Measurements from ENCODE around the gene PPP1R11.

Gene PPP1R11

DNA sequence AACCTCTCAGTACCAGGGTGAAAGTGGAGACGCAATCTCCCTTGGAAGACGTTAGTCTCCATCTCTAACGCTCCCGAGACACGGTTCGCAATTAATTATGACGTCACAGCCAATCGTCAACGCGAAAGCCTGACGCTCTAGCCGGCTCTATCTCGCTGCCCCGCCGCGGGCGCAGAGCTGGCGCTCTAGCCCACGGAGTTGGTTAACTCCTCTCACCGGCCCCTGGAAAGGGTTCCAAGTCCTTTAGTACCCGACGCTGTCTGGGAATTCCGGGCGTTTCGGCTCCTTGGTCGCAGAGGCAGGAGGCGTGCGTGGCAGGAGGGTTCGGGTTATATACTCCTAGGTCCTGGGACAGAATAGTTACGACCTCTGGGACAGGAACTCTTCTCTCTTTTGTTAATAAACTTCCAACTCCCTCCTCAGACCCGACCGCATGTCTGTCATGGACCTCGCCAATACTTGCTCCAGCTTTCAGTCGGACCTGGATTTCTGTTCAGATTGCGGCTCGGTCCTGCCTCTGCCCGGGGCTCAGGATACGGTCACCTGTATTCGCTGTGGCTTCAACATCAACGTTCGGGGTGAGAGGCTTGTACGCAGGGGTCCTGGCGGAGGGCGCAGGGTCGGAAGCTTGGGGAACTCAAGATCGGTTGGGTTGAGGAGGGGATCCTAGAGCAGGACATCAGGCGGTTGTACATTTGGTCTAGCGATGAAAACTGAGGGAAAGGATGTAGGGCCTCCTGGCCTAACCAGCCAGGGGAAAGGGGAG lies 5.7 kb upstream of the PPP1R11 start, which contains the start of gene POLR1H:
POLR1H (plus strand) TSS at position 174 of the 766 bp plus-strand sequence; CDS start at position 434, 260 bp downstream.
- in situ Hi-C loops (cut with MboI; ENCODE audit: low sequenced_read_pairs), result no loop called here

DNA sequence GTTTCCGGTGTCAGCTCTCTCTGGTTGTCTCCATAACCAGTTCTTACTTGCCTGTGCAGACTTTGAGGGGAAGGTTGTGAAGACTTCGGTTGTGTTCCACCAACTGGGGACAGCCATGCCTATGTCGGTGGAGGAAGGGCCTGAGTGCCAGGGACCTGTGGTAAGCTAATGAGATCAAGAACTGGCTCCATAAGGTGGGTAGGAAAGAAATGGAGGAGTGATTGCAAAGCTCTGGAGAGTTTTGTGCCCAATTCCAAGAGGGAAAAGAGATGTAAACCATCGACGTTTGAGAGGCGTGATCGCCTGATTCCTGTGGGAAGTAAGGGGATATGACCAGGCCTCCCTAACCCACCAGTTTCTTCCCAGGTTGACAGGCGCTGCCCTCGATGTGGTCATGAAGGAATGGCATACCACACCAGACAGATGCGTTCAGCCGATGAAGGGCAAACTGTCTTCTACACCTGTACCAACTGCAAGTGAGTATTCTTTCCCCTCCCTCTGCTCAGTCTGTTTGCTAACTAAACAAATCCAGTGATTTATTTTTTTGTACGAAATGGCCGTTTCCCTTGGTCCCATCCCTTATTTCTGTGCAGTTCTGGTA lies 5.0 kb upstream of the PPP1R11 start:
- in situ Hi-C loops (cut with MboI; ENCODE audit: low sequenced_read_pairs), result no loop called here

DNA sequence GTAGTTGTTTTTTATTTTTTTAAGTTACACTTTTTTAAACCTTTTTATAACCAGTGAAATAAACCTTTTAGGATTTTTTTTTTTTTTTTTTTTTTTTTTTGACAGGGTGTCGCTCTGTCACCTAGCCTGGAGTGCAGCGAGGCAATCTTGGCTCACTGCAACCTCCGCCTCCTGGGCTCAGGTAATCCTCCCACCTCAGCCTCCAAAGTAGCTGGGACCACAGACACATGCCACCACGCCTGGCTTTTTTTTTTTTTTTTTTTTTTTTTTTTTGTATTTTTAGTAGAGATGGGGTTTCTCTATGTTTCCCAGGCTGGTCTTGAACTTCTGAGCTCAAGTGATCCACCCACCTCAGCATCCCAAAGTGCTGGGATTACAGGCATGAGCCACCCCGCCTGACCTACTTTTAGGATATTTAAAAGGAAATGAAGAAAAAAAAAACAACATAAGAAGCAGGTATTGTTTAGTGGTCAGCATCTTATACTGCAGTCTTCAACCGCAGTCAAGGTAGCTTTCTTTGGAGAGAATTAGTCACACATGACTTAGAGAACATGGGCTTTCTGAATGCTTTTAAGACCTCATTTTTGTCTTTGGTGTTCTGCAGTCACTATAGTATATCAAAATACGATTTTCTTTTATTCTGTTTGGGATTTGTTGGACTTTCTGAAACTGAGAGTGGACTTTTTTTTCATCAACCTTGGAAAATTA lies 4.4 kb upstream of the PPP1R11 start:
- in situ Hi-C loops (cut with MboI; ENCODE audit: low sequenced_read_pairs), result no loop called here

DNA sequence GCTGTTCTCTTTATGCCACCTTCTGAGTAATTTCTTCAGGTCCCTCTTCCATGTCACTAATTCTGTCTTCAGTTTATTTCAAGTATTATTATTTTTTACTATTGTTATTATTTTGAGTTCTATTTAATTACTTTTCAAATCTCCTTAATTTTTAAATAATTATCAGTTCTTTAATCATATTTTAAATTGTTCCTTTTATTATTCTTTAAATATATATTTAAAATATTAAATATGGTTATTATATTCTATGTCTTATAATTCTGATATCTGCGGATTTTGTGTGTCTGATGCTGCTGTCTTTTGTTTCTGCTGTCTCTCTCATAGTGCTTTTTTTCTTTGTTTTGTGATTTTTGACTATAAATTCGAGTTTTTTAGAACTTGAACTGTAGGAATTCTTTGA lies 3.7 kb upstream of the PPP1R11 start:
- in situ Hi-C loops (cut with MboI; ENCODE audit: low sequenced_read_pairs), result no loop called here

DNA sequence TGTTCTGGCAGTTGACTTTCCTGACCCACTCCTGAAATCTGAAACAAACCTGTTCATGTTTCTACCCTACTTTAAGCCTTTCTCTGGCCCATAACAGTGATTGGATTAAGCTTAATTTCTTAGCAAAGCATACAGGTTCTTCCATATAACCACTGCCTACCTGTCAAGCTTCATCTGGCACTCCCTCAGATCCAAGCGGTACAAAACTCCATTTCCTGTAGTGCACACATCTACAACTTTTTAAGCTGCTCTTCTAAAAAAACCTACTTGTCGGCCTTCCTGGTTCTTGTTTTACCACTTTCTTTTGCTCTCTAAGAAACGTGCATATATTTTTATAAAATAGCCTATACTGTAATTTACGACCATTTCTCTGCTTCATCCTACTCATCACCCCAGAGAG lies 916 bp upstream of the PPP1R11 start:
- in situ Hi-C loops (cut with MboI; ENCODE audit: low sequenced_read_pairs), result no loop called here

DNA sequence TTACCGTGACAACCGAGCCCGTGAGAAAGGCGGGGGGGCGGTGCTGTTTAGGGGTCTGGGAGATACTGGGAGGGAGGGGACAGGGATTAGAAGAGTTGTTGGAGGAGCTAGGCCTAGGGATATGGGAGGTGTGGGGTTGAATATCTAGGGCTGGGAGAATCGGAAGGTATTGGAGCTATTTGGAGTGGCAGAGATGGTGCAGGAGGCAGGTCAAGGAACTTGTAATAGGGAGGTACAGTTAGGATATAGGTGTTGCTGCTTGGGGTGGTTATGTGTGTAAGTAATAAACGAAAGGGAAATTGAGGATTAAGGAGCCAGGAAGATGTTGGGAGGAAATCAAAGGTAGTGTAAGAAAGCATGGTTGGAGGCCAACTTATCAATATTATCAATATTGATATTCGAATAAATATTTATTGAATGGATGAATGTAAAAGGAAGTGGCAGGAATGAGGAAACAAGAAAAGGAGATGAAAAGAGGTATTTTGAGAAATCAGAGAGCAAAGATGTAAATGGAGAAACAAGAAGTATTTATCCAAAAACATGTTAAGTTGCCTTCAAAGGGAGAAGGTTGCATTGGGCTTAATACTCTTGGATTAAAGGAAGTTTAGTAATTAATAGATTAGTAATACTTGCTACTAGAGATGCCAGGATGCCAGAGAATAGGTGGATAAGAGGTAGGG lies 602 bp downstream of the PPP1R11 start:
- in situ Hi-C loops (cut with MboI; ENCODE audit: low sequenced_read_pairs), result no loop called here

DNA sequence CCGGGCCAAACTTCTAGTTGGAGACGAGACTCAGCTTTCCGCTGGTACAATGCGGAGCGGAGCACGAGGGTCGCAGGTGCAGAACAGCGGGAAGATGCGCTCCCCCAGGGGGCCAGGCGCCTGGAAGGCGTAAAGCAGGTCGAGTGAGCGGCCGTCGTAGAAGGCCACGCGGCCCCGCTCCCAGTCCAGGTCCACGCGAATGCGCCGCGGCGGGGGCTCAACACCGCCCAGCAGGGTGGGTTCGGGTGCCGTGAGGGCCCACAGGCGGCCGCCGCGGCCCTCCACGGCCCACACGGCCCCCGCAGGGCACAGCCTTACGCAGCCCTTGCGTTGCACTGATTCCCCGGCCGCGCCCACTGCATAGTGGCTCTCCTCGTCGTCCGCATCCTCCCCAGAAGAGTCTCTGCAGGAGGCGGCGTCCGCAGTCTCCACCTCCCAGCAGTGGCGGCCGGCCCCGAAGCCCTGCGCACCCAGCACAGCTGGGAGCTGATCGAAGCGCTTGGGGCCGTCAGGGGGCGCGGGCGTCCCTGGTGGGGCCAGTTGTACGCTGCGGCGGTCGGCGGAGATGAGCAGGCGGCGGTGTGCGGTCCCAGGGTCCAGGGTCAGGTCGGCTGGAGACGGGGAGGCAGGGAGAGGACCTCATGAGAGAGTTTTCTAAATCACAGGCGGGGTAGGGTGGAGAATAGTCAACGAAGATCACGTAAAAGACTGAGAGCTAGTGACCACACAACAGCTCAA lies 4.3 kb downstream of the PPP1R11 start:
- in situ Hi-C loops (cut with MboI; ENCODE audit: low sequenced_read_pairs), result no loop called here

DNA sequence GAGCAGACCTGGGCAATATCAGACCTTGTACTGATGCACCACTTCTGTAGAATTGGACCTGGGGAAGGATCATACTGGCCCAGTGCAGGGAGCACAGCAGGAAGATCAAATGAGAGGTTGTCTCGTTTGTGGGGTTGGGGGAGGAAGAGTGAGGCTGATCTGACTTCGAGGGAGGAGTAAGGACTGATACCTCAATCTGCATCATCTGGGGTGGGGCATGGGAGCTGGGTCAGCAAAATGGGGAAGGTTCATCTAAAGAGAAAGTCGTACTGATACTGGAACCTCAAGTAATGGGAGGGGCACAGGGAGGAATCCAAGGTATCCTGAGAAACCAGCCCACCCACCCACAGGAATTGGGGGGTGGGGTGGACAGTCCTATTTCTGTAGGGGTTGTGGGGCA lies 4.9 kb downstream of the PPP1R11 start:
- in situ Hi-C loops (cut with MboI; ENCODE audit: low sequenced_read_pairs), result no loop called here

DNA sequence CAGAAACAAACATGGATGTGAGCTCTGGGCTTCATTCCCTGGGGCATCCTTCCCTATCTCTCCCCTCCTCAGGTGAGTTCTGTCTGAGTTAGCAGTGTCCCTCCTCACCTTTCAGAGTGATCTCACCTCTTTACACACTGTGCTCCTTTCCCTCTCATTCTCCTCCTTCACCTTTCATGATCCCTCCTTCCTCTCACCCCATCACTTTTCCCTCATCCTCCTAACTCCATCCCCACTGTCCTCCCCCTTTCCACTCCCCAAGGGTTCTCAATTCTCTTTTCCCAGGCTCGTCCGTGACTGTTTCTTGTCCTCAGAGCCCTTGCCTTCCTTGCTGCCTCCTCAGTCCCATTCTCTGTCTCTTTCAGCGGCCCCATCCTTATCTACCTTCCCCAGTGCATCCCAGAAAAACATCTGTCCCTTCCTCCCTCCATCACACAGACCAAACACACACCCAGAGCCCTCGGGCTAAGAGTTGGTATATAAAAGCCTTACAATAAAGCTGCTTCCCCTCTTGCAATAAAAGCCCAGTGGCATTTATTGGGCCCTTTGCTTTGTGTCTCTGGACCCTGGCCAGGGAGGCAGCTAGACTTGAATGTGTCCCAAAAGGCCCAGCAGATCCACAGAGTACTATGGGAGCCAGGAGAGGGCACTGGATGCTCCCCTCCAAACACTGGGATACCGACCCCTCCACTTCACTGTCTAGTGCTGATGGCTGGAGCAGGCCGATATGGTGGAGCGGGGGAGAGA lies 6.7 kb downstream of the PPP1R11 start:
- in situ Hi-C loops (cut with MboI; ENCODE audit: low sequenced_read_pairs), result no loop called here

DNA sequence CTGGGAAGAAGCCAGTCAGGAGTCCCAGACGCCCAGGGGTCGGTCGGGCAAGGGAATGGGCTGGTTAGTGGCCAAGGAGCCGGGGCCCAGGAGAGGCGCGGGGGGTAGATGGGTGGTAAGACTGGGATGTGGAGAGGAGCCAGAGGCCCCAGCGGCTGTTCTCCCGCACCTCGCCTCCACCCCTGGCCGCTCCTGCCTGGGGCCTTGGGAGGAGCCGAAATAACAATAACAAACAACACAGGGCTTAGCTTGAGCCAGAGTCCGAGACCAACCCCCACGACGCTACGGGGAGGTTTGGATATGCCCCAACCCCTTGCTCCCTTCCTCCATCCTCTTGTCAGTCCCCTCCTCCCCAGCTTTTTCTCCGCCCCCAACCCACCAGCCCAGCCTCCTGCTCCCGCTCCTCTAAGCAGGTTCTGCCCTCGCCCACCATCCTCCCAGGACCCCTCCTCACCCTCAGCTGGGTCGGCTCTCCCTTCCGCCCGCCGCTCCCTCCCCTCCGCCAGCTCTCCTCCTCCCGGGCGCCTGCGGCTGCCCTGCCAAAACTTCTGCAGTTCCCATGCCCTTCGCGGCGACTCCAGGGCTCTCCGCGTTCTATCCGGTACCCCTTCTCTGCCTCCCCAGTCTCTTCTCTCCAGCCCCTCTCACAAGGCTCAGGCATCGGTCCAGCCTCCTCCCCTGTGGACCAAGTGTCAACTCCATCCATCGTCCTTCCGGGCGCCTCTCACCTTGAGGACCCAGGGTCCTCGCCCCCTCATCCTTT lies 7.5 kb downstream of the PPP1R11 start:
- in situ Hi-C loops (cut with MboI; ENCODE audit: low sequenced_read_pairs), result no loop called here

DNA sequence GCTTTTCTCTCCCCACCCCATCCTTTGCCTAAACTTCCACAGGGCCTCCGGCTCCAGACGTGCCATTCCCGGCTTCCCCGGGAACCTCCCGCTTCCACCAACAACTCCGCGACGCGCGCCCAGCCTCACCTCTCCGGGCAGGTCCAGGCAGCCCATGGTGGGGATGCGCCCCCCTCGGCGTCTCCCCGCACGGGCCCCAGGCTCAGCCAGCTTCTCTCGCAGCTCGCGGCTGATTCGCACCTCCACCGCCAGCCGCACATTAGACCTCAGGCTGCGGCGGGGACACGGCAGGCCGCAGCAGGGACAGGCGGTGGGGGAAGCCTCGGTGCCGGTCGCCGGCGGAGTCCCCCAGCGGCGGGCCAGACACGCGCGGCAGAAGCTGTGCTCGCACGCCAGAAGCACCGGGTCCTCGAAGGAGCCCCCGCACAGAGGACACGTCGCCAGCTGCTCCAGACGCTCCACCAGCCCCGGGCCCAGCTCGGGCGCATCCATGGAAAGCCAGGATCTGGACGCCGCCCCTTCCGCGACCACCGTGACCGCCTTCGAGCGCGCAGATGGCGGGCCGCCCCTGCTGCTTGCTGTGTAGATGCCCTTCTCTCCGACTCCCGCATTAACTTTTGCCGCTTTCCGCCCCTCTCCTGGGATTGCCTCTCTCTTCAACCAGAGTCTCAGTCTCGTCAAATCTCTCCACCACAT lies 8.2 kb downstream of the PPP1R11 start, which contains the start of gene RNF39:
RNF39 (minus strand) TSS at position 676 of the 696 bp plus-strand sequence; CDS start at position 492, 184 bp downstream.
- in situ Hi-C loops (cut with MboI; ENCODE audit: low sequenced_read_pairs), result no loop called here

DNA sequence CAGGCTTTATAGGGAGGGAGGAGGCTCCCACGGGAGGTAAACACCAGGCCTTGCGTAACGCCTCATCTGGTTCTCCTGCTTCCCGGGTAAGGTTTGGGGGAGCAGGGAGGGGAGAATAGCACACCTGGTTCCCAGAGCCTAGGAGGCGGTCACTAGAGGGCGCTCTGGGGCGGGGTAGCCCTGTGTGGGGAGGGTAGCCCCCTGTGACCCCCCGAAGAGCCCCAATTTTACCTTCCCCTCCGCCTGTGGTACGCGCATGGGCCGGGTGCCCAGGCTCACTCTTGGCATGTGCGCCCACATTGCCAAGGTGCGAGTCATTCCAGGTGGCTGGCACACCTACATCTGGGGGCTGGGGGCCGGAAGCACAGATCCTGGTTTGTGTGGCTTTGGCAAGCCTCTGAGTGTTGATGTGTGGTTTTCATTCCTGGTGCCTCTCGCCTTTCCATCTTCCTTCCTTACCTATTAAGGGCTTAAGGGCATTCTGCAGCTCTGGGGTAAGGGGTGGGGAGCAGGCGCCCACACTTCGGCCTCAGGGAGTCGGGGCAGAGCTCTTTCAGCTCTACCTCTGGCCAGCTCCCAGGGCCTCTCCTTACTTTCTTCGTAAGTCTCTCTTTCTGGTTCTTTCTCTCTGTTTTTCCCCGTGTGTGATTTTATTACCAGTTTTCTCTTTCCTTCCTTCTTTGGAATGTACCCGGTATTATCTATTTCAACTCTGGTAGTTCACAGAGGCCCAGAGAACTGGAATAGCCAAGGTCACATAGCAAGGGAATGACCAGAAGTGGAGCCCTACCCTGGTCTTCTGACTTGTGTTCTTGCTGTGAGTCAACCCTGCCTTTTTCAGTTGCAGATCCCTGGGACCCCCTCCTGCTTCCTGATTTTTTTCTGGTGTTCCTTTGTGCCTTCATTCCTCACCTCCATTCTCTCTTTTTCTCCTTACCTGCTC lies 9.1 kb downstream of the PPP1R11 start:
- in situ Hi-C loops (cut with MboI; ENCODE audit: low sequenced_read_pairs), result no loop called here

DNA sequence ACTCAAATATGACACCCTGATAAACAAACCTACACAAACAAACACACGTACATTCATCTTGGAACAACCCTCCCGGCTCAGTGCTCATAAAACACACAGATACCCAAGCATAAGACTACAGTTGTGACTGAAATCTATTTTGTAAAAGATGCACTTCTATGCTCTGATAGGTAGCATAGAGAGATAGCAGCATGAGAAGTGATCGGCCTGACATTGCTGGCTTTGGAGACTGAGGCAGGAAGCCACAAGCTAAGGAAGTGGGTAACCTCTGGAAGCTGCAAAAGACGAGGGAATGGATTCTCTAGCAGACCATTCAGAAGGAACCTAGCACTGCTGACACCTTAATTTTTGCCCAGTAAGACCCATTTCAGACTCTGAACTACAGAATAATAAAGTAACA lies 10.2 kb downstream of the PPP1R11 start:
- in situ Hi-C loops (cut with MboI; ENCODE audit: low sequenced_read_pairs), result no loop called here

DNA sequence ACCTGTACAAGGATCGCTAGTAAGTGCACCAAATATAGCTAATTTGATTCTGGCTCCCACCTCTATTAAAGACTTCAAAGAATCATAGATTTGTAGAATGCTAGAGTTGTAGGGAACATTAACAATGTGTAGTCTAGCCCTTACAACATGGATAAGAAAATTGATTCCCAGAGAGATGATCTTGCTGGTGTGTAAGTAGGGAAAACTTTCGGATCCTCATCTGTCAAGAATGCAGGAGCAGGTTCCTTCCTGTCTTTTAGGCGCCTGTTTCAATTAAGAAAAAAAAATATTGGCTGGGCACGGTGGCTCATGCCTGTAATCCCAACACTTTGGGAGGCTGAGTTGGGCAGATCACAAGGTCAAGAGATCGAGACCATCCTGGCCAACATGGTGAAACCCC lies 20.9 kb downstream of the PPP1R11 start:
- in situ Hi-C loops (cut with MboI; ENCODE audit: low sequenced_read_pairs), result no loop called here

DNA sequence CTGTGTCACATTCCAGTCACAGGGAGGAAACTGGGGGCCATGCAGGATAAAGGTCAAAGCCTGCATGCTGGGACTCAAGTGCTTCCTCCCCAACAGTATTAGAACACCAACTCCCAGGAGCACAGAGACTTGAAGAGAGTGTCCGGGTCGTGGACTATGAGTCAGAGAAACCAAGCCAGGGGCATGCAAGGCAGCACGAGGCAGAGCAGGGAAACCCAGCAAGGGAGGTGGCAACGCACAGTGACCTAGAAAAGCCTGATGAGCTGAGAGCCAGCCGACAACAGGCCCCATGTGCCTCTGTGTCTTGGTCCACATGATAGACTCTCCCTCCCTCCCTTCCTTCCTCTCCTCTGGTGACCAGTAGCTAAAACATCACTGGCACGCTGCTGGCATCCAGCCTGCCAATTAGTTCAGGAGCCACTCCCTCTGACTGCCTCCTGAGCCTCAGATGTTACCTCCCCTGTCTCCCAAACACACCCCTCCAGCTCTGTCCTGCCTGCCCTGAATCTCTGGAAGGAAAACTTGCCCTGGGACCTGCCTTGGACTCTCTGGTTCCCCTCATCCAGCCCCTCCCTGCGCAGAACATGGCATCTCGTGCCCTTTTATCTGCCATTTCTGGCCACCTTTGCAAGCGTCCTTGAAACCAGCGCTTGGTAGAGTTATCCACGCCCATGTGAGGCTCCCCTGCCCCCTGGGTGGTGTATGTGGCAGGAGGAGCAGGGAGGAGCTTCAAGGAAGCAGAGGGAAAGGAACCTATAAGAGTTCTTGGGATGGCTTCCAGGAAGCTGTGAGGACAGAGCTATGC lies 24.8 kb downstream of the PPP1R11 start:
- in situ Hi-C loops (cut with MboI; ENCODE audit: low sequenced_read_pairs), result no loop called here

DNA sequence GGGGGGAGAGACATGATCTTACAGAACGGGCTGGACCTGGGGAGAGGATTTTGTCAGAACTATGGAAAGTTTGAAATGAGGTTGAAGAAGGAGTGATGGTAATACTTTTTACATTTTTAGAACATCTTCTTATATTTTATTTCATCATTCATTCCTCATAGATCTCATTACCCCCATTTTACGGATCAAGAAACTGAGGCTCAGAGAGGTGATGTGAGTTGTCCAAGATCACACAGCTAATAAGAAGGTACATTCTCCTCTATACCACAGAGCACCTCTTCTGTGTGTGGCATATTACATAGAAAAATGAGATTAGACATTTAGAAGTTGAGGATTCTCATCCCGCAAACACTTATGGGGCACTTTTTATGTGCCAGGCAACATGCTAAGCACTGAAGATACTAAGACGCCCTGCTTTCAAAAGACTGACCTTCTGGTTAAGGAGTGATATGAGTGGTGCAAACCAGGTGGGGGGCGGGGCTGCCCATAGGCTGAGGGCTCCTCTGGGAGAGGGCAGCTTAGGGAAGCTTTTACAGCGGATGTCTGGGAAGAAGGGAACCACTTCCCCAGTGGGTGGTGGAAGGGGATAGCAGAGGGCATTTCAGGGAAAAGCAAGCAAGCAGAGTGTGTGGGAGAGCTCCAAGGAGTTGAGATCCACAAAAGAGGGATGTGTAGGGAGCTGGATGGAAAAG lies 26.0 kb downstream of the PPP1R11 start:
- in situ Hi-C loops (cut with MboI; ENCODE audit: low sequenced_read_pairs), result no loop called here
